ENCODE data around the gene ACTR3C.
"Not testable (repeated sequence)": the region's sequence is repeated elsewhere in the genome, so short reads cannot be mapped to it uniquely, and the experiment has no call there.

Gene ACTR3C

DNA sequence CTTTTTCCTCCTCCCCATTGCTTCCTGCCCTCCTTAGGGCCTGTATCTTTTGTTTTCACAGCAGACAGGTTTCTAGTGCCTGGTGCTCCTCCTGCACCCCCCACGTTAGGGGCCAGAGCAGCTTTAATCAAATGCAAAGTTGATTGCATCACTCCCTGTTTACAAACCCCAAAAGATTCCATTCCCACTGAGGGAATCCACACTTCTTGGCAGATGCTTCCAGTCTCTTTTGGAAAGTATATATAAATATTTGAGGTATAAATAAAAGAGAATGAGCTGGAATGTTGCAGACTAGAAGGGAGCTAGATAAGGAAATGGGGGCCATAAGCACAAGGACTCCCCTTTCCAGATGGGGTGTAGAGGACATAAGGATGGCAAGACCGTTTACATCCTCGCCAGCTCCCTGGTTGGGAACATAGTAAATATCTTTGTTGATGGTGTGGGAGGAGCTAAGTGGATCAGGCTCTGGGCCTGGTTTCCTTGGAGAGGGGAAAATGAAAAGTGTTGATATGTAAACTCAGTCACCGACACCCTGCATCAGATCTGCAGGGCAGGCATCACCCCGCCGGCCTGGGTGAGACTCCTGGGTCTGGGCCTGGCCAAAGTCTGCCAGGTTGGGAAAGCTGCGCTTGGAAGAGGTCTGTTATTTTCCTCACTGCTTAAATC, 11.9 kb upstream of the ACTR3C start:
- no peak for ATAC-seq

DNA sequence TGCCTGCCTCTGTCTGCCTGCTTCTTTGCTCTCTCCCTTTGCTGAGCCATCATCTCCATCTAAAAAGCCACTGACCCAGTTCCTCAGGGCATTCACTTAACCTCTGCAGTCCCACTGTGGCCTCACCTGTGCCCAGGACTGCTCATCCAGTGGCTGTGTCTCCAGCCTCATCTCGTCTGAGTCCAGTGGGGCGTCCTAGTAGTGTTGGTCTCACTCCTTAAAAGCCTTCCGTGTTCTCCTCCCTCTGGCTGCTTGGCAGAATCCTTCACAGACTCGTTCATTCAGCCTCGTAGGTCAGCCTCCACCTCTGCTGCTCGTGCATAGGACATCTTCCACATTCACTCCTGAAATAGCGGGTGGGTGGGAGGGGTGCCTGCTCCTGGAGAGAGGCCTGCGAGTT, 10.8 kb upstream of the ACTR3C start:
- ATAC-seq: no peak

DNA sequence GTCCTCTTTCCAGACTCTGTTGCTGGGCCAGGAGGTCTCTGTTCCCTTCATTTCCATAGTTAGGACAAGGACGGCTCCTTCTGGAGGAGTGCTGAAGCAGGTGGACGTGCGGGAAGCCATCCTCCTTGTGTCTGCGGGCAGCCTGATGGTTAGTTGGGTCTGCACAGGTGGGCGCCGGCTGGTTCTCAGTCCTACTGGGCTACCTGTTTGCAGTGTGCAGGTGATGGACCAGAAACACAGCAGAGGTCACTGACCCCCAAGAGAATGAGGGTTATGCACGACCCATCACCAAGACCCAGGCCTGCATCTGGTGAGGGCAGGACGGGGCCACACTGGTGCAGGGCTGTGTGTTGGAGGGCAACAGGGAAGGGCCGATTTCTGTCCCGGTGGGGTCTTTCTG, 10.3 kb upstream of the ACTR3C start:
- ATAC-seq: no peak

DNA sequence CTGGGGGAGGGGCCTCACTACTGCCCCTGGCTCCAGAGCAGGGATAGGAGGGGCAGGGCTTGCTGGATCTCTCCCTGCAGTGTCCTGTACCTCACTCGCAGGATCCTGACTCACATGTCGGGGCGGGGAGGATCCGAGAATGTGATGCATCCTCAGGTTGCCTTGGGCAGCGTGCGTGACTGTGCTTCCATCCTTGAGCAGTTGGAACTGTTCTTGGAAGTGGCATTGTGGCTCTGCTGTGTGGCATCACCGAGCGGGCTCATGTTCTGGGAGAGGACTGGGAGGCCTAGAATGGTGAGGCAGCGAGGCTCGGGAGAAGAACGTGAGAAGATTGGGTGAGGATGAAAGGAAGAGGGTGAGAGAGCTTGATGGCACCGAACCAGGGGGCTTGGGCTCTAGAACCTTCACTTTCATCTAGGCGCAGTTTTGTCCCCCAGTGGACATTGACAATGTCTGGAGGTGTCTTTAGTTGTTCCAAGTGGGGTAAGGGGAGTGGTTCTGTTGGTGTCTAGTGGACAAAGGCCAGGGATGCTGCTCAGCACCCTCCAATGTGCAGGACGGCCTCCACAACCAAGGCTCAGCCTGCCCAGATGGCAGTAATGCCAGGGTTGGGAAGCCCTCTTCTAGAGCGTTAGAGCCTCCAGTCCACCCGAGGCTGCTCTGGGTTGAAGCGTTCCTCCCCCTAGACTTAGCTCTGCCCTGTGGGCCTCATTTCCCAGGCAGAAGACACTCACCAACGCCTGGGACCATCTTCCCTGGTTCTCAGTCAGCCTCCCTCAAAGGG, 9.7 kb upstream of the ACTR3C start:
- ATAC-seq: no peak

DNA sequence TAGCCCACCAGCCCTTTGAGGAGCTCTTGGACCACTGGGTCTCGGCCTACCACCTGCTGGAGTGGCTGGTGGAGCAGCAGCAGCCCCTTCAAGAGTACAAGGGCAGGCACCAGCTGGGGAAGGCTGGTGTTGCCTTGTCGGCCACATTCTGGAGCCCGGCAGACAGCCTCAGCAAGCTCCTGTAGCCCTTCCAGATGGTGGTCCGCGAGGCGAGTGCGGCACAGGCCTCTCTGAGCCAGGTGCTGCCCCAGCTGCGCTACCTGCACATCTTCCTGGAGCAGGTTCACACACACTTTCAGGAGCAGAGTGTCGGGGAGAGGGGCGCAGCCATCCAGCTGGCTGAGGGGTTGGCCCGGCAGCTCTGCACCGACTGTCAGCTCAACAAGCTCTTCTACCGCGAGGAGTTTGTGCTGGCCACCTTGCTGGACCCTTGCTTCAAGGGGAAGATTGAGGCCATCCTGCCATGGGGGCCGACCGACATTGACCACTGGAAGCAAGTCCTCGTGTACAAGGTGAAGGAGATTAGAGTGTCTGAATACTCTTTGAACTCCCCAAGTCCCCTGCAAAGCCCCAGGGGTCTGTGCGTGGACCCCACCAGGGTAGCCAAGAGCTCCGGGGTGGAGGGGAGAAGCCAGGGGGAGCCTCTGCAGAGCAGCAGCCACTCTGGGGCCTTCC, 7.0 kb upstream of the ACTR3C start:
- ATAC-seq: no peak

DNA sequence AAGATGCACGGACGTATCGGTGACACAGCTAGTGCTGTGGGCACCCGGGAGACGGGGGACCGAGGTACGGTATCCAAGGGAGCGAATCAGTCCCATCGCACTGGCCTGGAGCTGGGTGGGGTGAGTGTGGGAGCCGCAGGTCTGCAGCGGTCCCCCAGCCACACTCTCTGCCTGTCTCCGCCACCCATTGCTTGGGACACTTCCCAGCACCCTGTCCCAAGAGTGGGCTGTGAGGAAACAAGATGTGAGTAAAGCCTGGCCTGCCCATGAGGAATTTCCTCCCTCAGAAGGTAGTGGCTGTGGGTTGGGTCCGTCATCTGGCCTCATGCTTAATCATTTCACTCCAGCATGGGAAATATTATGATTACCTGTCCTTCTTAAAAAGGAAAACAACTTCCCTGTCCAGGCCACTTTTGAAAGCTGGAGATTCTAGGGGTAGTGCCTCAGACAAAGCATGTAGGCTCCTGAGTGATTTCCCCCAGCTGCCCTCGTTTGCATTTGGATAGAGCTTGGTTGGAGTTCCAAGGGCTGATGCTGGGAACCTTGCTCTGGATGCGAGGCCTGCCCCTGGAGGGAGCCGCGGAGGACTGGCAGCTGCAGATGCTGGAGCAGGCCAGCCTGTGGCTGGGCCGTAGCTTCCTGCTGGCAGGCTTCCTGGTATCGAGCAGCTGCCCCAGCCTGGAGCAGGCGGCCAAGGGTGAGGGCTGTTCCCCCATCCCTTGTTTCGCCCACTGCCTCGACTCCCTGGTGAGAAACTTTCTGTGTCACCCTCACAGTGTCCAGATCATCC, 6.2 kb upstream of the ACTR3C start:
- ATAC-seq: no peak

DNA sequence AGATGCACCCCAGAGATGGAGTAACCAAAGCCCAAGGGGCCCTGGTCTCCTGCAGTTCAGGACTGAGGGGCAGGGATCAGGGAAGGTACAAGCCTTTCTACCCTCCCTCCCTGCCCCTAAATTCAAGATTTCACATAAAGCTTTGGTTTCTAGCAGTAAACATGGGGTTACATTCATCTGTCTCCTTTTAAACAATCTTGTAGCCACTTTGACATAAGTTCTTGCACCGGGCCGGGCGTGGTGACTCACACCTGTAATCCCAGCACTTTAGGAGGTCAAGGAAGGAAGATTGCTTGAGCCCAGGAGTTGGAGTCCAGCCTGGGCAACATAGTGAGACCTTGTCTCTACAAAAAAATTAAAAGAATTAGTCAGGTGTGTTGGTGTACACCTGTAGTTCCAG, 4.0 kb upstream of the ACTR3C start:
- no peak for ATAC-seq

DNA sequence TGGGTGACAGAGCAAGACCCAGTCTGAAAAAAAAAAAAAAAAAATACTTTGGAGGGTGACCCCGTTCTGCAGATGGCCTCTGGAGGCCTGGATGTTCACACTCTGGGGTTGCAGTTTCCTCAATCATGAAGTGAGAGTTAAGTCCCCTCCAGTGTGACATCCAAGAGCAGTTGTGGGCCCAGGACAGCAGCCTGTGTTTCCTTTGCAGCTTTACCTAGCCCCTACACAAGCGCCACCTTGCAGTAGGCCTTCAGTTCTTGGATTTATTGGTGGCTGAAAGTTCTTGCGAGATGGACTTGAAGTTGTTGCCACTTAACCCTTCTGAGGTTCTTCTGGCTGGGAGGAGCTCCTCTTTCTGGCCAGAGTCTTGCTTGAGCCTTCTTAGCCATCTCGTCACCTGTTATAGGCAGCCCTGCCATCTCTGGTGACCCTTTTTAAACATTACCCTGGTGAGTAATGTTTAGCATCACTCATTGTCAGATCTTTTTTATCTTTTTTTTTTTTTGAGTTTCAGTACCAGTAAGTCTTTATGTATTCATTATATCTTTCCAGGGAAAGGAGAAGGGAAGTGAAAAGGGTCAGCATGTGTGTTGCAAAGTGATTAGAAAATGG, 3.4 kb upstream of the ACTR3C start:
- no peak for ATAC-seq

DNA sequence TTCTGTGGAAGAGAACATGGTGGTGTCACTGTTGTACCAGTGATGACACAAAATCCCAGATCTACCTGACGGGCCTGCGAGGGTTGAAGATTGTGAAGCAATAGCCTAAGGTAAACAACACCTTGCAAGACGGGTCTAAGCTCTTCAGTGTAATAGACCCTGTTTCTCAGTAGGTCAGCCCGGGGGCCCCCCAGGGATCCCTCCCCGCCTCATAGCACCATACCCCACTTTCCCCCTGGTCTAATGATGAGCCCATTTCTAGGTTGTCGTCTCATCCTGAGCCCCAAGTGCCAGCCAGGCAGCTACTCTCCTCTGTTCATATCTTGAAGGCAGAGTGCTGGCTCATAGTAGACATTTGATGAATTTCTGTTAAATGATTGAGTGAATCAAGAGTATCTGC, 2.6 kb upstream of the ACTR3C start:
- no peak for ATAC-seq

DNA sequence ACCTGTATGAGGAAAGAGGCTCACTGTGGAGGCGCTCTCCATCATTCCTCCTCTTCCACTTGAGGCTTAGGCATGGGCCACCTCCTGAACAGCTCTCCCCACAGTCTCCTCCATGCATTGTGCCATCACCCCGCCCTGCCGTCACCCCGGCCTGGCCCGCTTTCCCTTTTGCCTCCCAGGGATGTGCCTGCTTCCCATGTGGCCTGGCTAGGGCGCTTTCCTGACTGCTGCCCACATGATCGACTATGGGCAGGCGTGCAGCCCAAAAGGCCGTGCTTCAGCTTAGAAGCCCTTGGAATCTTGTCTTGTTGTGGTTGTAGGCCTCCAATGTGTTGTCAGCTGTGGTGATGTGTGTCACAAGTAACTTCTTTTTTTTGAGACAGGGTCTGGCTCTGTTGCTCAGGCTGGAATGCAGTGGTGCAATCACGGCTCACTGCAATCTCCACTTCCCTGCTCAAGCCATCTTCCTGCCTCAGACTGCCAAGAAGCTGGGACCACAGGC, 1.8 kb upstream of the ACTR3C start:
- ATAC-seq: no peak

DNA sequence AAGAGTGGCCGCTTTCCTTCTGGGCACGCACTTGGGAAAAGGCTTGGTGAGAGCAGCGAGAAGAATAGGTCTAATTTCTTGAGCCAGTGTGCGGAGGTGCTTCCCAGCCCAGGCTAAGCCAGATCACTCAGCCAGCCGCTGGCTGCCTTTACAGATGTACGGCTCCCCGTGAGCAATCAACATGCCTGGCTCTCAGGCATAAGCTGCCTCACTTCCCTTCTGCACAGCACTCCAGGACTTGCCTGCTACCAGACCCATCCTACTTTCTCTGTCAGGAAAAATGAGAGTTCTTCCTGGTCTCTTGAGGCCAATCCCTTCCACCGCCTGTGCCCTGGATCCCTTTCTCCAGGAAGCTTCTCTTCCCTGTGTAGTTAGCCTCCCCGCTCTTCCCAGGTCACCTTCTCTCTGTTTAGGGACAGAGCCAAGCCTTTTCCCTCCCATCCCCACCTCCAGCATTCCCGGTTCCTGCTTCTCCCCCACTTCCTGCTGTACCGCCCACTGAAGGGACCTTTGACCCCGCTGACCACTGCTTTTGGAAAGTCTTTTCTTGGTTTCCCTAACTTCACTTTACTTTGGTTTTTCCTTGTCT, 1.1 kb upstream of the ACTR3C start:
- ATAC-seq: no peak

DNA sequence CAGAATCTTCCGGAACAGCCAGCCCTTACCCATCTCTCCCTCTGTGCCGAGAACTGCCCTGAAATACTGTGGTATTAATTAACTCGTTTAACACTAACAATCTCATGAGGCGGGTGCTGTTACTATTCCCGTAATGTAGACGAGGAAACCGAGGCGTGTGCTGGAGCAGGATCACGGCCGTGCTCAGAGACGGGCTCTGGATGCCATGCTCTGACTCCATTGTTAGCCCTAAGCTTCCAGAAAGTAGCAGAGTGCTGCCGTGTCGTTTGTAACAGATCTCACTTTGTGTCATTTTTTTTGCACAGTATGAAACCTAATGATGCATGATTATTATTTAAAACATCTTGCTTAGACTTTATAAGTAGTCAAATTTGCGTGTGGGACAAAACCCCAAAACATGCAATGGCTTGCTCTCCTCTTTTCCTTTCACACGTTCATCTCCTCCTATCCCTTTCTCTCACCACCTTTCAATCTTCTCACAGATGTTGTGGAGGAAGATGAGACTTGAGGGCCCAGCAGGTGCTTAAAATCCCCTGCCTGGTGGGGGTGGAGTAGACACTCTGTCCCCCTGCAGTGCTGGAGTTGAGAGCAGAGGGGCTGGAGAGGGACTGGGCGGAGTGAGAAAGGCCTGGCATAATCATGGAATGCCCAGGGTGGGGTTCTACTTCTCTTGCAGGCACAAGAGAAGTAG, 482 bp upstream of the ACTR3C start:
- peak in 1 of 2 donors; percentile 5 for ATAC-seq

DNA sequence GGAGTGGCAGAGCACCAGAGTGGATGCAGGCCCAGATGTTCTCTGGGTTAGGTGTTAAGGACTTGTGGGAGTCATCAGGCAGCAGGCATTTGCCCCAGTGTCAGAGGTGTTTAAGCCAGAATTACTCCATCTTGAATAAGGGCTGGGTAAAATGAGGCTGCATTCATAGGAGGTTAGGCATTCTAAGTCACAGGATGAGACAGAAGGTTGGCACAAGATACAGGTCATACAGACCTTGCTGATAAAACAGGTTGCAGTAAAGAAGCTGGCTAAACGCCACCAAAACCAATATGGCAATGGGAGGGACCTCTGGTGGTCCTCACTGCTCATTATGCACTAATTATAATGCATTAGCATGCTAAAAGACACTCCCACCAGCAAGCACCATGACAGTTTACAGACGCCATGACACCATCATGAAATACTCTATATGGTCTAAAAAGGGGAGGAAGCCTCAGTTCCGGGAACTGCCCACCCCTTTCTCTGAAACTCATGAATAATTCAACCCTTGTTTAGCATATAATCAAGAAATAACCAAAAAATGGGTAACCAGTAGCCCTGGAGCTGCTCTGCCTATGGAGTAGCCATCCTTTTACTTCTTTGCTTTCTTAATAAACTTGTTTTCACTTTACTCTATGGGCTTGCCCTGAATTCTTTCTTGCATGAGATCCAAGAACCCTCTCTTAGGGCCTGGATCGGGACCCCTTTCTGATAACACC, 1.1 kb downstream of the ACTR3C start:
- peak; percentile 25 to 38 for ATAC-seq

DNA sequence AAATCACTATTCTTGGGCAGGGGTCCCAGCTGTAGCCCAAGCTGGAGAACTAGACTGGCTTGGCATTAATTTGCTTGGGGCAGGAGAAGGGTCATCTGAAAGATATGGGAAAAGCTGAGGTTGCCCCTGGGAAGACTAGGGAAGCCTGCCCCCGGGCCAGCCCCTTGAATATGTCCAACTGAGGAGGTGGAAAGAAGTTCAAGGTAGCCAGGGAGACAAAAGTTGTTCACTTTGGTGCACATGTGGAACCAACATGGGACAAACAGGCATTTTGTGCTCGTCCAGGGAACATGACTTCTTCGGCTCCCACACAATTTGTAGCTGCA, 1.6 kb downstream of the ACTR3C start:
- no peak for ATAC-seq

DNA sequence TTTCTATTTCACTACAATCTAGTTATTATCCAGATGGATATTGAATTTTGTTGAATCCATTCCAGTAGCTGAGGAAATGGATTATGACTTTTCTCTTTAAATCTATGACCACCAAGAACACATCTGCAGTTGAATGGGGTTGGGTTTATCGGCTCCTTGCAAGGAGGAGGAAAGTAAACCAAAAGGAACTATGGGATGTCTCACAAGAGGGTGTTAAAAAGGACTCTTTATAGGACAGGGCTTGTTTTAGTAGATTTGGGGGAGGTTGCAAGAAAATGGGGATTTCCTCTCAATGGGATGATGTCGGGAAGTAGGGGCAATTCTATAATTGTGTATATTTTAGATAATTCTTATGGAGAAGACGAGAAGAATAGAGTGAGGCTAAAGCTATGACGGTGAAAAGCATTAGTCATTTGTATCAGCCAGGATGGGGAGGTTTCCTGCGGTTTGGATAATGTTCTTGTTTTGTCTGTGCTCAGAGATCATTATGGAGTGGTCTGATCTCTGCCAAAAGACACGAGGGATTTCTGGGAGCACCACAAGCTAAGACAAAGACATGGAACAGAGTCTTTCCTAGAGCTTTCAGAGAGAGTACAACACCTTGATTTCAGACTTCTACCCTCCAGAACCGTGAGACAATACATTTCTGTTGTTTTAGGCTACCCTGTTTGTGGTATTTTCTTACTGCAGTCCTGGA, 5.4 kb downstream of the ACTR3C start:
- ATAC-seq: no peak

DNA sequence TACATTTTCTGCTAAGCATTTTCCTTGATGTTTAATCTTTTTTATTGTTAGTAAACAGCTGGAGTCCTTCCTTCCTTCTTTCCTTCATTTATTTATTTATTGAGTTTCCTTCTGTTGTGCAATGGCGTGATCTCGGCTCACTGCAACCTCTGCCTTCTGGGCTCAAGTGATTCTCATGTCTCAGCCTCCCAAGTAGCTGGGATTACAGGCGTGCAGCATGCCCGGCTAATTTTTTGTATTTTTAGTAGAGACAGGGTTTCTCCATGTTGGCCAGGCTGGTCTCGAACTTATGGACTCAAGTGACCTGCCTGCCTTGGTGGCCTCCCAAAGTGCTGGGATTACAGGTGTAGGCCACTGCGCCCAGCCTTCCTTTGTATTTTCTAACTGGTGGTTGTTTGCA, 6.4 kb downstream of the ACTR3C start:
- ATAC-seq: not testable (repeated sequence)

DNA sequence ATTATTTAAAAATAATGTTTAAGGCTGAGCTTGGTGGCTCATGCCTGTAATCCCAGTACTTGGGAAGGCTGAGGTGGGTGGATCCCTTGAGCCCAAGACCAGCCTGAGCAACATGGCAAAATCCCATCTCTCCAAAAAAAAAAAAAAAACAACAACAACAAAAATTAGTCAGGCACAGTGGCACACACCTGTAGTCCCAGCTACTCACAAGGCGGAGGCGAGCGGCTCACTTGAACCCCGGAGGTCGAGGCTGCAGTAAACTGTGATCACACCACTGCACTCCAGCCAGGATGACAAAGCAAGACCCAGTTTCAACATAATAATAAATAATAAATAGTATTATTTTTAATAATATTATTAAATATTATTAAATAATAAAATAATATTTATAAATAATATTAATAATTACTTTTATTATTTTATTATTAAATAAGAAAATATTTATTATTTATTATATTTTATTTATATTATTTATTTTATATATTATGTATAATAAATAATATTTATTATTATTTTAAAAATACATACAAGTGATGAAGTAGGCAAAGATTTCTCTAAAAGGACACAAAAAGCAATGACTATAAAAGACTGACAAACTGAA, 8.6 kb downstream of the ACTR3C start:
- no peak for ATAC-seq

DNA sequence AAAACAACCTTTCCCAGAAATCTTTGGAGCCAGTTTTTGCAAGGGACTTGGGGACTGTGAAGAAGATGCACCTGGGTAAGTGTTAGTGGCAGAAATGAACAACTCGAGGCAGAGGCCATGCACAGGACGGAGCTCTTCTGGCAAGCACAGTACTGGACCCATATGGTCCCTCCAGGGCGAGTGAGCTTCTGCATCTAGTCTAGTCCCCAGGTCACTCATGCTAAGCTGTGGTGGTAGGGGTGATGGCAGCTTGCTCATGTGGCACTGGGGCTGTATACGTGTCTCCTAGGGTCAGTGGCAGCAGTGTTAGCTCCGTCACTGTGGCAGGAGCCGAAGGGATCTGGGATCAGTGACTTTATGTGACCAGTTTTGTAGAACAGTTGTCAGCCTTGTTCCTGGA, 9.5 kb downstream of the ACTR3C start:
- no peak for ATAC-seq

DNA sequence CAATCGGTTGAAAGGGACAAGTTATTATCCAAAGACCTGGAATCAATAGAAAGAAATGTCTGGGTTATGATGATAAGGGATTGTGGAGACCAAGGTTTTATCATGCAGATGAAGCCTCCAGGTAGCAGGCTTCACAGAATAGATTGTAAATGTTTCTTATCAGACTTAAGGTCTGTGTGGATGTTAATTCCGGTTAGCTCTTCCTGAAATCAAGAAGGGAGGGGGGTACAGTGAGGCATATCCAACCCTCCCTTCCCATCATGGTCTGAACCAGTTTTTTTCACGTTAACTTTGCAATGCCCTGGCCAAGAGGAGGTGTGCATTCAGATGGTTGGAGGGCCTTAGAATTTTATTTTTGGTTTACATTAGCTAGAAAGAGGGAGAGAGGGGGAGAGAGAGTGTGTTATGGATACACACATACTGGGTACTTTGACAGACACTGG, 10.0 kb downstream of the ACTR3C start:
- no peak for ATAC-seq
